Natural killer cell (primary cell): Measurements from ENCODE around the gene LSAMP. TPM values are rescaled to one million over a fixed set of nuclear protein-coding genes. Genes with fewer than 3 reads are reported as not detected.

Experiments used
- ATAC-seq, 3 donors: fragments of 150-1000 bp in 2 of 3; fragments of 200-7000 bp in 1 of 3; cut with Tn5 transposase; 1 replicate in 1 of 3; 2 replicates in 2 of 3; pipeline ENCODE4 v1.10.0; 2021; ENCODE audit warnings: mild to moderate bottlenecking in 2 of 3, moderate library complexity in 2 of 3
- DNase-seq, 2 donors: peaks; one replicate each; pipeline versions ENCODE4 v3.0.0 to v3.0.0-alpha.2; 2013 to 2021; ENCODE audit warnings: mixed read lengths in 1 of 2
- H3K27ac ChIP-seq: one replicate; pipeline ENCODE4 v1.5.1; 2013; ENCODE audit warnings: mild to moderate bottlenecking, low read length
- H3K27me3 ChIP-seq: one replicate; pipeline ENCODE4 v1.6.1; 2013; ENCODE audit warnings: low read length; ENCODE audit not compliant: control insufficient read depth, insufficient read depth
- H3K36me3 ChIP-seq: one replicate; pipeline ENCODE4 v1.6.1; 2013; ENCODE audit warnings: low read length; ENCODE audit not compliant: control insufficient read depth, insufficient read depth
- H3K4me1 ChIP-seq: one replicate; pipeline ENCODE4 v1.6.1; 2013; ENCODE audit warnings: low read length; ENCODE audit not compliant: control insufficient read depth, insufficient read depth
- H3K4me3 ChIP-seq: one replicate; pipeline ENCODE4 v1.5.1; 2013; ENCODE audit warnings: low read length
- H3K9me3 ChIP-seq: one replicate; pipeline ENCODE4 v1.6.1; 2013; ENCODE audit warnings: low read length; ENCODE audit not compliant: control insufficient read depth, insufficient read depth
- H3K27ac Mint-ChIP-seq, 2 donors: one replicate each; pipeline ENCODE4 v1.8.0; 2022; ENCODE audit warnings: mild to moderate bottlenecking in 2 of 2, mixed read lengths in 2 of 2, moderate library complexity in 1 of 2
- H3K27me3 Mint-ChIP-seq, 2 donors: one replicate each; pipeline ENCODE4 v1.8.0; 2022; ENCODE audit warnings: low read depth in 2 of 2, mixed read lengths in 2 of 2
- H3K36me3 Mint-ChIP-seq: one replicate; pipeline ENCODE4 v1.8.0; 2022; ENCODE audit warnings: mixed read lengths
- H3K4me1 Mint-ChIP-seq, 2 donors: one replicate each; pipeline ENCODE4 v1.8.0; 2022; ENCODE audit warnings: mixed read lengths in 2 of 2
- H3K4me3 Mint-ChIP-seq: one replicate; pipeline ENCODE4 v1.8.0; 2022; ENCODE audit warnings: mild to moderate bottlenecking, moderate library complexity, mixed read lengths
- H3K9me3 Mint-ChIP-seq, 2 donors: one replicate each; pipeline ENCODE4 v1.8.0; 2022; ENCODE audit warnings: mixed read lengths in 2 of 2
- WGBS: methylation state at CpG from one replicate; pipeline ENCODE4 v1.1.7; 2013; ENCODE audit warnings: missing lambda C conversion rate; ENCODE audit not compliant: insufficient coverage; 5-methylcytosine and 5-hydroxymethylcytosine counted together
- intact Hi-C: fragments of 100-400 bp; cut with micrococcal nuclease; formaldehyde crosslinking; loops from one replicate; pipeline ENCODE4 v1.14.2; 2022
- total RNA-seq, 4 donors: library from RNA; stranded (reverse); fragments of 120-200 nt in 1 of 4; gene quantifications; one replicate each; pipeline versions ENCODE4 v1.2.3 to v1.2.4, GENCODE V29; 2013 to 2022
- TF ChIP-seq, protein P1 (sequence below): fragments of 200-600 bp; IDR thresholded peaks from one replicate; pipeline ENCODE4 v1.8.0; 2022; ENCODE audit warnings: antibody characterized with exemption

The LSAMP gene
- total RNA-seq, 3 donors from 2014 or later (not counting 1 experiment from before 2014, with no cell fraction given) = not detected

DNA sequence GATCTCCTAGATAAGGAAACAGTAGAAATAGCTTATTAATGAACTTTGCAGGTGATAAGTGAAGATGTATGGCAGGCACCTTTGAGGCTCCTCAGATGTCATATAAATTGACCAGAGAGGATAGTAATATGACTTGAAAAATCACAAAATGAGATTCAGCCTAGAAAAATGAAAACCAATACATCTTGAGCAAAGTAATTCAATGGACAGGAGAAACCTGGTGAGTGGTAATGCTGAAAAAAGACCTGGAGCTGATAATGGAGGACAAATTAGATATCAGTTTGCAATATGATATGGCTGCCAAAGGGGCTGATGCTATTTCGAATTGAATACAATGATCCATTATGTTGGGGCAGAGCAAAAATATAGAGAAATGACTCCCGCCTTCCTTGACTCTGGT lies 103.9 kb downstream of the LSAMP start:
- Histone ChIP-seq H3K9me3 (no peaks in the 10 kb centered on the region), H3K27me3 (no peaks in the 10 kb centered on the region), H3K36me3 (no peaks in the 10 kb centered on the region), H3K27ac (no peak overlapping the region), H3K4me3 (no peak overlapping the region), H3K4me1 (no peaks in the 10 kb centered on the region)
- TF ChIP-seq, protein P1, sequence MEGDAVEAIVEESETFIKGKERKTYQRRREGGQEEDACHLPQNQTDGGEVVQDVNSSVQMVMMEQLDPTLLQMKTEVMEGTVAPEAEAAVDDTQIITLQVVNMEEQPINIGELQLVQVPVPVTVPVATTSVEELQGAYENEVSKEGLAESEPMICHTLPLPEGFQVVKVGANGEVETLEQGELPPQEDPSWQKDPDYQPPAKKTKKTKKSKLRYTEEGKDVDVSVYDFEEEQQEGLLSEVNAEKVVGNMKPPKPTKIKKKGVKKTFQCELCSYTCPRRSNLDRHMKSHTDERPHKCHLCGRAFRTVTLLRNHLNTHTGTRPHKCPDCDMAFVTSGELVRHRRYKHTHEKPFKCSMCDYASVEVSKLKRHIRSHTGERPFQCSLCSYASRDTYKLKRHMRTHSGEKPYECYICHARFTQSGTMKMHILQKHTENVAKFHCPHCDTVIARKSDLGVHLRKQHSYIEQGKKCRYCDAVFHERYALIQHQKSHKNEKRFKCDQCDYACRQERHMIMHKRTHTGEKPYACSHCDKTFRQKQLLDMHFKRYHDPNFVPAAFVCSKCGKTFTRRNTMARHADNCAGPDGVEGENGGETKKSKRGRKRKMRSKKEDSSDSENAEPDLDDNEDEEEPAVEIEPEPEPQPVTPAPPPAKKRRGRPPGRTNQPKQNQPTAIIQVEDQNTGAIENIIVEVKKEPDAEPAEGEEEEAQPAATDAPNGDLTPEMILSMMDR = no peak
- Mint-ChIP-seq H3K27me3 (no peaks in the 10 kb centered on the region), H3K27ac (no peak overlapping the region), H3K9me3 (peaks cover 12 to 18% of the 10 kb centered on the region in 2 donors), H3K36me3 (peaks cover 9% of the 10 kb centered on the region), H3K4me1 (no peaks in the 10 kb centered on the region), H3K4me3 (no peak overlapping the region)
- 83% methylated on average over 2 of the region's 2 CpGs for WGBS
- no peak for DNase-seq
- intact Hi-C loops = no loop called here
- ATAC-seq = no peak

DNA sequence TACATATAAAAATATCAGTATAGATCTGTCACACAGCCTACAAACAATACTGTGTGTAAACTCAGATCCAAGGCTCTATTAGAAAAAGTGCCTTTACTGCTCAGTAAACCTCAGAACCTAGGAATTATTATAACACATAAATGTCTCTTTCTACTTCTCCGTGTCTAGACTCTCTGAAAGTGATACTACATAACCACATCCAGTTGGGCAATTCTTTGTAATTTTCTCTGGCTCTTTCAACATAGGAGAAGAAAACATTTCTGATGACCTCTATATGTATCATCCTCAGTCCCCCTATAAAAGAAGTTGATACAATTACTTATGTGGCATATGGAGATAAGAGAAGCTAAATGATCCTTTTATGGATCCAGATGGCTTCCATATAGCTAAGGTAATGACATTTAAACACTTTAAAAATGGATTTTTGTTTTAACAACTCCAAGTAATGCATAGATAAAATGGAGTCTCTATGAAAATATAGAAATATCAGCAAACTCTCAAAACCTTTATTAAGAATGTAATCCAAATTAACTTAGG lies 104.5 kb downstream of the LSAMP start:
- H3K27me3 ChIP-seq = no peaks in the 10 kb centered on the region
- no peak for DNase-seq
- Mint-ChIP-seq H3K27ac (no peak overlapping the region), H3K36me3 (peaks cover 9% of the 10 kb centered on the region), H3K9me3 (peaks cover 12 to 18% of the 10 kb centered on the region in 2 donors), H3K4me3 (no peak overlapping the region), H3K27me3 (no peaks in the 10 kb centered on the region), H3K4me1 (no peaks in the 10 kb centered on the region)
- intact Hi-C loops = no loop called here
- TF ChIP-seq, protein P1 = no peak
- H3K4me1 ChIP-seq = no peaks in the 10 kb centered on the region
- no peak overlapping the region for H3K4me3 ChIP-seq
- ATAC-seq = no peak
- no peaks in the 10 kb centered on the region for H3K9me3 ChIP-seq
- no peaks in the 10 kb centered on the region for H3K36me3 ChIP-seq
- WGBS = 83% methylated on average over 1 of the region's 1 CpG
- no peak overlapping the region for H3K27ac ChIP-seq

DNA sequence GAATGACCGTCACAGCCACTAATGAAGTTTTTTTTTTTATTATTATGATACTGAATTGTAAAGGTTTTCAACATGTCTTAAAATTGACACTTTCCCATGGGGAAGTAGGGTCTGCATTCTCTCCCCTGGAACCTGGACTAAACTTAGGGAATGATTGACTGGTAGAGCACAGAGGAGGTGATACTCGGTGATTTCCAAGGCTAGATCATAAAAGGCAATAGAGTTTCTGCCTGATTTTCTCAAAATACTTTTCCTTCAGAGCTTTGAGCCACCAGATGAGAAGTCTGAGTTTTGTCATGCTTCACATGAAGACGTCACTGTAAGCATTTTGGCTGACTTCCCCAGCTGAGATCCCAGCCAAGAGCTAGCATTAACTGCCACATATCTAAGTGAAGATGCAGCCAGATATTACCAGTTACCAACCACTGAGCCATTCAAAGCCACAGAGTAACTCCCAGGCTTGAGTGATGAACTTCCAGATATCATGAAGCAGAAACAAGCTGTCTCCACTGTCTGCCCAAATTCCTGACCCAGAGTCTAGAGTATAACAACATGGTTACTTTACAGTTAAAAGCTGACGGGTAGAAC lies 105.8 kb downstream of the LSAMP start:
- TF ChIP-seq, protein P1 = no peak
- 70% methylated on average over 3 of the region's 4 CpGs for WGBS
- DNase-seq (no peak), ATAC-seq (no peak)
- Histone ChIP-seq H3K27me3 (no peaks in the 10 kb centered on the region), H3K4me1 (no peaks in the 10 kb centered on the region), H3K9me3 (no peaks in the 10 kb centered on the region), H3K36me3 (no peaks in the 10 kb centered on the region), H3K27ac (no peak overlapping the region), H3K4me3 (no peak overlapping the region)
- Mint-ChIP-seq H3K4me3 (no peak overlapping the region), H3K4me1 (no peaks in the 10 kb centered on the region), H3K9me3 (peaks cover 12 to 15% of the 10 kb centered on the region in 2 donors), H3K27me3 (no peaks in the 10 kb centered on the region), H3K27ac (no peak overlapping the region), H3K36me3 (peaks cover 9% of the 10 kb centered on the region)
- intact Hi-C loops = no loop called here

DNA sequence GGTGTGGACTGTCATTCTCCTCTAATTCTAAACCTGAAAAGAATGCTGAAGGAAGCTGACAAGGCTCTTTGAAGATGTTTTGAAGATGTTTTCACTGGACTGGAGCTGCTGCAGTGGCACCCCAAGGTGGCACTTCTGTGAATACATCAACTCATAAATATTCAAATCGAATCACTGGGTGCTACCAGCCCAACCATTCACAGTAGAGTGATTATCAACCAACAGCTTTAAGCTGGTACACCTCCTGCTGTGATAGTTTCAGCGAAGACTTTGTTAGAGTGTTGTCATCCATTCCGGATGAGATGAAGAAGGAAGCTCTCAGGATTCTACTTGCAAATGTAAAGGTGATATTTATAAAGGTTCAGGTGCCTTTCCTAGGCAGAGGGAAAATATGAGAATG lies 106.6 kb downstream of the LSAMP start:
- H3K27me3 Mint-ChIP-seq = no peaks in the 10 kb centered on the region
- no peak overlapping the region for H3K27ac ChIP-seq
- no peak overlapping the region for H3K4me3 Mint-ChIP-seq
- no peaks in the 10 kb centered on the region for H3K27me3 ChIP-seq
- DNase-seq = no peak
- H3K36me3 Mint-ChIP-seq = peaks cover 9% of the 10 kb centered on the region
- H3K9me3 Mint-ChIP-seq = peaks cover 10 to 15% of the 10 kb centered on the region in 2 donors
- 34% methylated on average over 3 of the region's 3 CpGs for WGBS
- H3K27ac Mint-ChIP-seq = no peak overlapping the region
- no peaks in the 10 kb centered on the region for H3K36me3 ChIP-seq
- H3K9me3 ChIP-seq = no peaks in the 10 kb centered on the region
- no peak for ATAC-seq
- intact Hi-C loops = no loop called here
- H3K4me3 ChIP-seq = no peak overlapping the region
- H3K4me1 Mint-ChIP-seq = no peaks in the 10 kb centered on the region
- TF ChIP-seq, protein P1 = no peak
- no peaks in the 10 kb centered on the region for H3K4me1 ChIP-seq
